ENCODE results near the gene INSYN2A. TPM values are rescaled to one million over a fixed set of nuclear protein-coding genes. Genes with fewer than 3 reads are reported as not detected.

INSYN2A gene
- total RNA-seq, 4 donors from 2014 or later, result 0.19 to 0.48 TPM; not detected in 2

- DNase-seq (ENCODE audit: low spot score), result no peak
- ATAC-seq (ENCODE audit: low FRiP score), result no peak
- TF ChIP-seq, protein P1, sequence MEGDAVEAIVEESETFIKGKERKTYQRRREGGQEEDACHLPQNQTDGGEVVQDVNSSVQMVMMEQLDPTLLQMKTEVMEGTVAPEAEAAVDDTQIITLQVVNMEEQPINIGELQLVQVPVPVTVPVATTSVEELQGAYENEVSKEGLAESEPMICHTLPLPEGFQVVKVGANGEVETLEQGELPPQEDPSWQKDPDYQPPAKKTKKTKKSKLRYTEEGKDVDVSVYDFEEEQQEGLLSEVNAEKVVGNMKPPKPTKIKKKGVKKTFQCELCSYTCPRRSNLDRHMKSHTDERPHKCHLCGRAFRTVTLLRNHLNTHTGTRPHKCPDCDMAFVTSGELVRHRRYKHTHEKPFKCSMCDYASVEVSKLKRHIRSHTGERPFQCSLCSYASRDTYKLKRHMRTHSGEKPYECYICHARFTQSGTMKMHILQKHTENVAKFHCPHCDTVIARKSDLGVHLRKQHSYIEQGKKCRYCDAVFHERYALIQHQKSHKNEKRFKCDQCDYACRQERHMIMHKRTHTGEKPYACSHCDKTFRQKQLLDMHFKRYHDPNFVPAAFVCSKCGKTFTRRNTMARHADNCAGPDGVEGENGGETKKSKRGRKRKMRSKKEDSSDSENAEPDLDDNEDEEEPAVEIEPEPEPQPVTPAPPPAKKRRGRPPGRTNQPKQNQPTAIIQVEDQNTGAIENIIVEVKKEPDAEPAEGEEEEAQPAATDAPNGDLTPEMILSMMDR (IDR thresholded peaks at IDR 0.05), result no peak
These were observed 31.9 kb upstream of the INSYN2A start for GRCh38 chr10:127228195-127228787.

GRCh38 chr10:127227663-127228062, 31.3 kb upstream of the INSYN2A start:
- DNase-seq (ENCODE audit: low spot score) (no peak), ATAC-seq (ENCODE audit: low FRiP score) (no peak)
- TF ChIP-seq, protein P1 (IDR thresholded peaks at IDR 0.05), result no peak

- DNase-seq (ENCODE audit: low spot score) (no peak), ATAC-seq (ENCODE audit: low FRiP score) (no peak)
- TF ChIP-seq, protein P1 (IDR thresholded peaks at IDR 0.05), result no peak
These were observed 30.6 kb upstream of the INSYN2A start for GRCh38 chr10:127227027-127227426.

- ATAC-seq (ENCODE audit: low FRiP score), result no peak
- DNase-seq (ENCODE audit: low spot score), result no peak
- TF ChIP-seq, protein P1 (IDR thresholded peaks at IDR 0.05), result no peak
These were observed 24.9 kb upstream of the INSYN2A start for GRCh38 chr10:127221281-127221680.

GRCh38 chr10:127218658-127219057, 22.3 kb upstream of the INSYN2A start:
- TF ChIP-seq, protein P1 (IDR thresholded peaks at IDR 0.05), result no peak
- DNase-seq (ENCODE audit: low spot score), result no peak
- no peak for ATAC-seq (ENCODE audit: low FRiP score)

DNA sequence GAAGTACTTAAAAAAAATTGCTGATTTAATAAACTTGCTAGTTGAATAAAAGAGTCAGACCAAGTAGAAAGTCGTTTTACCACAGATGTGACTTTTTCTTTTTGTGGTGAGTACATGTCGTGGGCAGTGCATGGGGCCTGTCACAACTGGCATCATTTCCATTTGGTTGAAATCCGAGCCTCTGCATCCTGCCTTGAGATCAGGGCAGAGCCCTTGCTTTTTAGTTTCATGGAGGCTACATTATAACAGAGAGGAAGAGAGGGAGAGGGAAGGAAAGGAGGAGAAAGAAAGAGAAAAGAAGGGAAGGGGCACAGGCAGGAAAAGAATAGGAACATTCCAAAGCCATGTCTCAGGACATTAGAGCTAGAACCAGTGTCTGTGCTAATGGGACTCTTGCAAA, 20.4 kb upstream of the INSYN2A start:
- TF ChIP-seq, protein P1 (IDR thresholded peaks at IDR 0.05), result no peak
- ATAC-seq (ENCODE audit: low FRiP score) (no peak), DNase-seq (ENCODE audit: low spot score) (no peak)

- TF ChIP-seq, protein P1 (IDR thresholded peaks at IDR 0.05), result no peak
- ATAC-seq (ENCODE audit: low FRiP score) (no peak), DNase-seq (ENCODE audit: low spot score) (no peak)
These were observed 19.9 kb upstream of the INSYN2A start for GRCh38 chr10:127216274-127216673.
